Hematopoietic multipotent progenitor cell treated with erythropoietin and hydrocortisone succinate and interleukin-3 and kit ligand, for 6 days (in vitro differentiated cells): Measurements from ENCODE around the gene B4GALT5.

Experiments used
- DNase-seq: peaks from one replicate; pipeline ENCODE4 v3.0.0-alpha.2; 2015

The B4GALT5 gene

GRCh38 chr20:49699200-49699992 lies 14.3 kb downstream of the B4GALT5 start:
- peak; percentile 69 for DNase-seq

GRCh38 chr20:49698477-49698876 lies 15.2 kb downstream of the B4GALT5 start:
- no peak for DNase-seq

- DNase-seq = no peak
Measured at GRCh38 chr20:49697071-49697470, 16.6 kb downstream of the B4GALT5 start.

- no peak for DNase-seq
Measured at GRCh38 chr20:49696594-49696993, 17.1 kb downstream of the B4GALT5 start.

- no peak for DNase-seq
Measured at GRCh38 chr20:49695830-49696229, 17.8 kb downstream of the B4GALT5 start.

GRCh38 chr20:49694450-49695071 lies 19.1 kb downstream of the B4GALT5 start:
- no peak for DNase-seq

- DNase-seq = no peak
Measured at GRCh38 chr20:49693435-49694171, 20.1 kb downstream of the B4GALT5 start.

GRCh38 chr20:49692941-49693340 lies 20.7 kb downstream of the B4GALT5 start:
- no peak for DNase-seq

GRCh38 chr20:49691818-49692568 lies 21.7 kb downstream of the B4GALT5 start:
- DNase-seq = no peak

GRCh38 chr20:49690899-49691620 lies 22.6 kb downstream of the B4GALT5 start:
- peak; percentile 57 for DNase-seq

- peak; percentile 81 for DNase-seq
Measured at GRCh38 chr20:49687595-49688567, 25.8 kb downstream of the B4GALT5 start.

- DNase-seq = peak; percentile 44
Measured at GRCh38 chr20:49685809-49686208, 27.9 kb downstream of the B4GALT5 start.

- DNase-seq = no peak
Measured at GRCh38 chr20:49685161-49685601, 28.5 kb downstream of the B4GALT5 start.

GRCh38 chr20:49684335-49684997 lies 29.2 kb downstream of the B4GALT5 start:
- DNase-seq = no peak

GRCh38 chr20:49682798-49683197 lies 30.9 kb downstream of the B4GALT5 start:
- no peak for DNase-seq

- no peak for DNase-seq
Measured at GRCh38 chr20:49682278-49682677, 31.4 kb downstream of the B4GALT5 start.

- DNase-seq = no peak
Measured at GRCh38 chr20:49681850-49682216, 31.8 kb downstream of the B4GALT5 start.

- no peak for DNase-seq
Measured at GRCh38 chr20:49680484-49680883, 33.2 kb downstream of the B4GALT5 start.

- no peak for DNase-seq
Measured at GRCh38 chr20:49679634-49680033, 34.0 kb downstream of the B4GALT5 start.
